ENCODE results near the gene TAL1. TPM values are rescaled to one million over a fixed set of nuclear protein-coding genes. Genes with fewer than 3 reads are reported as not detected.

TAL1 gene
- total and polyA plus RNA-seq, 2 of the 8 experiments (the other 6 are each of a cell fraction or from before 2014, with no cell fraction given), result 0.09 to 0.15 TPM

DNA sequence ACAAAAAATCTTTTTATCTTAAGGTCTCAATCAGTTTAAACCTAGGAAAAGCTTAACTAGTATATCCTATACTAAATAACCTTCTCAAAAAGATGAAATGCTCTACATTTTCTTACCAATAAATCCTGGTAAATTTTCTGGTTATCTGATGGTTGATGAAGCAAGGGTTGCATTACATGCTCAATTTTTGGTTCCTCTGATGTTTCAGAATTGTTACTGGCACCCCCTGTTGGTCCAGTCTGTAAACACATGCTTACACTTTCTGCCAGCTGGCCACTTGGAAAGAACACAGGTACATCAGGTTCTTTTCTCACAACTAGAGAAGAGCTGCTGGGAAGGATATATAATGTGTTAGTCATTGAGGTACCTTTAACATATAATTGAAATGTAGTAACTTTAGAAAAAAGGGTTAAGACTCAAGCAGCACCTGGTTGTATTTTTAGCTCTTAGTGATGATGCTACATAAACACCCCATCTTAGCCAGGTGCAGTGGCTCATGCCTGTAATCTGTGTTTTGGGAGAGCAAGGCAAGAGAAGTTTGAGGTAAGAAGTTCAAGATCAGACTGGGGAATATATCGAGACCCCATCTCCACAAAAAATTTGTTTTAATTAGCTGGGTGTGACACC is 30.9 kb upstream of the TAL1 start (continued):
- TF ChIP-seq SUZ12 (IDR thresholded peaks at IDR 0.05; ENCODE audit: low read length) (no peak), HDAC6 (IDR thresholded peaks at IDR 0.05; ENCODE audit: low read depth, low read length) (no peak), RNF2 (IDR thresholded peaks at IDR 0.05; ENCODE audit: borderline replicate concordance, low read depth, low read length, missing control alignments, poor library complexity, severe bottlenecking) (no peak), NRF1 (IDR thresholded peaks at IDR 0.05; ENCODE audit: low read depth, low read length) (no peak), SIX5 (IDR thresholded peaks at IDR 0.05; ENCODE audit: low read depth, low read length) (no peak), CHD1 (IDR thresholded peaks at IDR 0.05; ENCODE audit: low read depth, low read length) (no peak), SP2 (IDR thresholded peaks at IDR 0.05; ENCODE audit: low read length) (no peak), NANOG (IDR thresholded peaks at IDR 0.05; ENCODE audit: insufficient read depth, low read depth, low read length, poor library complexity, severe bottlenecking) (no peak), TCF12 (IDR thresholded peaks at IDR 0.05; ENCODE audit: low read depth, low read length) (no peak), ZNF274 (IDR thresholded peaks at IDR 0.05; ENCODE audit: borderline replicate concordance, extremely low read depth, low read length) (no peak), TAF1 (IDR thresholded peaks at IDR 0.05; ENCODE audit: low read depth, low read length) (no peak), KDM5A (IDR thresholded peaks at IDR 0.05; ENCODE audit: low read length) (no peak), POLR2A (IDR thresholded peaks at IDR 0.05; ENCODE audit: control extremely low read depth in 1 of 2, low read depth in 2 of 2, low read length in 2 of 2) (no peak), FOSL1 (IDR thresholded peaks at IDR 0.05; ENCODE audit: insufficient read depth, low read depth, low read length) (no peak)
- TF ChIP-seq, protein P1, sequence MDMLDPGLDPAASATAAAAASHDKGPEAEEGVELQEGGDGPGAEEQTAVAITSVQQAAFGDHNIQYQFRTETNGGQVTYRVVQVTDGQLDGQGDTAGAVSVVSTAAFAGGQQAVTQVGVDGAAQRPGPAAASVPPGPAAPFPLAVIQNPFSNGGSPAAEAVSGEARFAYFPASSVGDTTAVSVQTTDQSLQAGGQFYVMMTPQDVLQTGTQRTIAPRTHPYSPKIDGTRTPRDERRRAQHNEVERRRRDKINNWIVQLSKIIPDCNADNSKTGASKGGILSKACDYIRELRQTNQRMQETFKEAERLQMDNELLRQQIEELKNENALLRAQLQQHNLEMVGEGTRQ (IDR thresholded peaks at IDR 0.05; ENCODE audit: low read length), result no peak
- TF ChIP-seq, protein P2, sequence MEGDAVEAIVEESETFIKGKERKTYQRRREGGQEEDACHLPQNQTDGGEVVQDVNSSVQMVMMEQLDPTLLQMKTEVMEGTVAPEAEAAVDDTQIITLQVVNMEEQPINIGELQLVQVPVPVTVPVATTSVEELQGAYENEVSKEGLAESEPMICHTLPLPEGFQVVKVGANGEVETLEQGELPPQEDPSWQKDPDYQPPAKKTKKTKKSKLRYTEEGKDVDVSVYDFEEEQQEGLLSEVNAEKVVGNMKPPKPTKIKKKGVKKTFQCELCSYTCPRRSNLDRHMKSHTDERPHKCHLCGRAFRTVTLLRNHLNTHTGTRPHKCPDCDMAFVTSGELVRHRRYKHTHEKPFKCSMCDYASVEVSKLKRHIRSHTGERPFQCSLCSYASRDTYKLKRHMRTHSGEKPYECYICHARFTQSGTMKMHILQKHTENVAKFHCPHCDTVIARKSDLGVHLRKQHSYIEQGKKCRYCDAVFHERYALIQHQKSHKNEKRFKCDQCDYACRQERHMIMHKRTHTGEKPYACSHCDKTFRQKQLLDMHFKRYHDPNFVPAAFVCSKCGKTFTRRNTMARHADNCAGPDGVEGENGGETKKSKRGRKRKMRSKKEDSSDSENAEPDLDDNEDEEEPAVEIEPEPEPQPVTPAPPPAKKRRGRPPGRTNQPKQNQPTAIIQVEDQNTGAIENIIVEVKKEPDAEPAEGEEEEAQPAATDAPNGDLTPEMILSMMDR (IDR thresholded peaks at IDR 0.05; ENCODE audit: control extremely low read depth in 1 of 3, insufficient read depth in 1 of 3, low read depth in 1 of 3, low read length in 3 of 3), result peak in 2 of 3 experiments; percentile 80 to 82; a peak in 3 of 4 replicates

All from H1 (cell line).